ENCODE results near the gene ERH.
A peak's percentile ranks its signal among the peaks of the same experiment; 100 is the strongest.

Gene ERH

DNA sequence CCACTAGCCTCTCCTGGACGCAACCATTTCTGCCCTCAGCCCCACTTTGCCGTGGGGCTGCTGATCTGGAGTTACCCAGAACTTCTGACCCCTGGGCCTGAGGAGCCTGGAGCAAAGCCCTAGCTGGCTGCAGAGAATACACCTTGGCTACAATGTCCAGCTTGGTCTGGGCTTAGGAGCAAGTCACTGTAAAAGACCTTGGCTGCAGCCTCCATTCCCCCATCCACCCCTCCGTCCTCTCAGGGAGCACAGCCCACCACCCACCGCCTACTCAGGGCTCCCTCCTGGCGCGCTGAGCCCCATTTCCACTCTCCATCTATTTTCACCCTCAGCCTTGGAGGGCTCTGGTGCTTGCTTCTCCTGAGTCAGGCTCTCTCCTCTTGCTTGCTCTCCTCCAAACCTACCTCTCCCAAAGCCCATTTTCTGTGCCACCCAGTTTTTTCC, 42.9 kb downstream of the ERH start:
- no peak for DNase-seq

GRCh38 chr14:69354383-69355153, 43.5 kb downstream of the ERH start:
- peak; percentile 75 for DNase-seq

DNA sequence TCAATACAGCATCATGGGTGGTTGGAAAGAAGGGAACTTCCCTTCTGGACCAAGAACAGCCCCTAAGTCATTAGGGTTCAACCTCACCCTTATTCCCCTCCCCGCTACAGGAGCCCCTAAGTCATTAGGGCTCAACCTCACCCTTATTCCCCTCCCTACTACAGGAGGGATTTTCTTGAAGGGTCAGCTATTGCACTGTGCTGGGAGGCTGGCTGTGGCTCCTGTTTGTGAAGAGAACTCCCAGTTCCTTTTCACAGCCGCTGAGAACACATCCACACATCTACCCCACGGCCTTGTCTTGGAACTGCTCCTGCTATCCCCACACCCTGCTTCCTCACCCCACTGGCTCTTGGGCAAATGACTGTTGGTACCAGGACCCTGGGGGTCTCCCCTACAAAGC, 44.9 kb downstream of the ERH start:
- no peak for DNase-seq

DNA sequence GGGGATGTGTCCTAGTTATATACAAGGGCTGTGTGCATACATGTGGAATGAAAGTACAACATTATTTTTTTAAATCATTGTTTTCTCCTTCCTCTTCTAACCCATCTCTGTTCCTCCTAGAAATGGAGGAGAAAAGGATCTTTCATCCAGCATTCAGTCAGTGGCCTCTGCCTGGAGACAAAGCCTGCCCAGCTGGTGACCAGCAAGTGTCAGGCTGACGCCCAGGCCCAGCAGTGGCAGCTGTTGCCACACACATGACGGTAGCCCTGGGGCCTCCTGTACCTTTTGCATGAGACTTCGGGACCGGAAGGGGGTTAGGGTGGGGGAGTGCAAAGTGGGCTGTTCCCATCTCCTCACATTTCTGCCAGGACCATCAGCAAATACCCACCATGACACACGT, 46.2 kb downstream of the ERH start:
- no peak for DNase-seq

- no peak for DNase-seq
Measured at GRCh38 chr14:69351385-69351784, 46.7 kb downstream of the ERH start.

- DNase-seq: no peak
Measured at GRCh38 chr14:69350892-69351291, 47.2 kb downstream of the ERH start.

GRCh38 chr14:69349091-69349777, 48.9 kb downstream of the ERH start:
- no peak for DNase-seq

- no peak for DNase-seq
Measured at GRCh38 chr14:69346710-69347109, 51.4 kb downstream of the ERH start.

DNA sequence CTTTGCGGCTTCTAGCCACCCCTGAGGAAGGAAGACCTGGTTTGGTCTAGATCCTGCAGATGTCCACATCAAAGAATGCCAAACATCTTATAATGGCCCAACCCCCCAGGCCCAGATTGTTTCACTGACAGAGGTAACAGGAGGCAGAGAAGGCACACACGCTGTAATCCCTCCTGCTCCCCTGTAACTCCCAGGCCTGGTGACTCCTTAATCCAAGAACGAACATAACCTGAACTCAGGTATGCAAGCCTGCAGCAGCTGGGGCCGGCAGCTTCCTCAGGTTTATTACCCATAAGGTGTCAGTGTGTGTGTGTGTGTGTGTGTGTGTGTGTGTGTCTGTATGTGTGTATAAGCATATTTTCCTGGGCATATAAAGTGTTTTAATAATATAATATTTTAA, 52.7 kb downstream of the ERH start:
- no peak for DNase-seq

GRCh38 chr14:69344171-69344570, 53.9 kb downstream of the ERH start:
- no peak for DNase-seq

- no peak for DNase-seq
Measured at GRCh38 chr14:69342928-69343525, 55.1 kb downstream of the ERH start.

GRCh38 chr14:69339426-69339825, 58.7 kb downstream of the ERH start:
- no peak for DNase-seq

GRCh38 chr14:69337984-69338383, 60.1 kb downstream of the ERH start:
- DNase-seq: no peak

DNA sequence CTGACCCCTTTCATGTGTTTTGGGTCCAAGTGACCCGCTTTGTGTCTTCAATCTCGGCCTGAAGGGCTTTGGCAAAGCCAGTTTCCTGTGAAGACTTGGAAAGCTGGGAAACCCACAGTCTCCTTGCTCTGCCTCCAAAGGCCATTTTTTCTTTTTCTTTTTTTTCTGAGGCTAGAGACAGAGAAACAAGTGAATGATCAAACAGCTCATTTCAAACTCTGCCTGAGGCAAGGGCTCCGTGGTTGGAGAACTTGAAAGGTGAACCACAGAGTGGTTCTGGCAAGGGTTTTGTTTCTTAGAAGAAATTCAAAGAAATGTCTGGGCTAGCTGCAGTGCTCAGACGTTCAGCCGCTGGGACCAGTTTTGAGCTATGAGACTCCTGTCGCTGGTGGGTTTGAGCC, 62.7 kb downstream of the ERH start:
- no peak for DNase-seq

GRCh38 chr14:69334576-69334975, 63.5 kb downstream of the ERH start:
- DNase-seq: no peak

DNA sequence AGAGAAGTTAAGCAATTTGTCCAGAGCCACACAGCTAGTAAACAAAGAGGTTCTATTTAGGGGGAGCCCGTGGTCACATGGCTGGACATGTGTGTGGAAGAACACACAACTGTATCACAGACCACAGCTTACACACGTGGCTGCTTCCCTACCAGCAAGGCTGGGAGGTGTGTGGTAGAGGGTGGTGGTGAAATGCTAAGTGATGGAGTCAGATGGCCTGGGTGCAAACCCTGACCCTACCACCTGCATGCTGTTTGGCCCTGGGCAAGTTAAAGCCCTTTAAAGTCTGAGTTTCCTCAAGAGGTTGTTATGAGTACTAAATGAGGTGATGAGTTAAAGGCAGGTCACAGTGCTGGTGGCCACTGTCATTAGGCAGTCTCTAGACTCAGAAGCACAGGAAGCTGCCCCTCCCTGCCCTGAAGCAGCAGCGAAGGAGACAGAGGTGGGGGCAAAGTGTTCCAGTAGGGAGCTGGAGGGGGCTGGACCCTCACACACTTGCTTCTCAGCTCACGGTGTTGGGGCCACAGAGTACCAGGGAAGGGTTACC, 64.2 kb downstream of the ERH start:
- DNase-seq: no peak

GRCh38 chr14:69332782-69333395, 65.2 kb downstream of the ERH start:
- no peak for DNase-seq

DNA sequence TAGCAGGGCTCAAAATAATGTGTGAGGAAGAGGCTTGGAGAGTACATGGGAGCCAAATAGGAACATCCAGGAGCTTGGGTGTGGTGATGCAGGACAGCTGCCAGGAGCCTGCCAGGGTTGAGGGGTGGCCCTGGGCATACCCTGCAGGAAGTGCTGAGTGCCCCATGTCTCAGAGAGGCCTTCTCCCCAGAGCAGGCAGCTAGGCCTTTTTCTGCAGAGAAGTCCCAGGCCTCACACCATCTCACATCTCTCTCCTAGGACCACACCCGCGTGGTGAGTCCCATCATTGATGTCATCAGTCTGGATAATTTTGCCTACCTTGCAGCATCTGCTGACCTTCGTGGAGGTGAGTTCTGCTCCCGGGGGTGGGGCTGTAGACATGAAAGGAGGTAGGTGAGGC, 66.9 kb downstream of the ERH start:
- no peak for DNase-seq
